ENCODE results near the gene AKT1. TPM values are rescaled to one million over a fixed set of nuclear protein-coding genes. Genes with fewer than 3 reads are reported as not detected.
"Not testable (repeated sequence)": the region's sequence is repeated elsewhere in the genome, so short reads cannot be mapped to it uniquely, and the experiment has no call there.

Gene AKT1
- total and polyA plus RNA-seq, 12 donors = 95.7 to 152 (median 137) TPM

DNA sequence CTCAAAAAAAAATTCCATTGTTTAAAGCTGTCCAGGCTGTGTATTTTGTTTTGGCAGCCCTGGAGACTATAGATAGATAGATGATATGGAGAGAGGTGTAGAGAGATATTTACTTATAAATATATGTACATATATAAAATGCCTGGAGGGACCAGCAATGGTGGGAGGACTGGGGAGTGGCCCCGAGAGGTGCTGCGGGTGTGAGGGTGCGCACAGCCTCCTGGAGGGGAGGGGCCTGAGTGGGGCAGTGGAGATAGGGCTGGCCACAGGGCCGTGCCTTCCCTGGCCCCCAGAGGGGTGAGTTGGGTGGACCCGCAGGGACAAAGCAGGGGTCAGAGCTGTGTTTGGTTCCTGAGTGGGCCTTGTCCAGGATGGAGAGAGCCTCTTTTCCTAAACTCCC is 65.1 kb downstream of the AKT1 start:
- Histone ChIP-seq H3K4me3 (no peak overlapping the region), H3K27me3 (no peaks in the 10 kb centered on the region), H3K36me3 (no peaks in the 10 kb centered on the region), H3K9me3 (no peaks in the 10 kb centered on the region), H3K4me1 (peaks cover 36 to 91% (median 56%) of the 10 kb centered on the region in 9 donors), H3K27ac (peak overlapping the region in 2 of 10 donors; percentile 44 to 52)
- TF ChIP-seq, protein P1, sequence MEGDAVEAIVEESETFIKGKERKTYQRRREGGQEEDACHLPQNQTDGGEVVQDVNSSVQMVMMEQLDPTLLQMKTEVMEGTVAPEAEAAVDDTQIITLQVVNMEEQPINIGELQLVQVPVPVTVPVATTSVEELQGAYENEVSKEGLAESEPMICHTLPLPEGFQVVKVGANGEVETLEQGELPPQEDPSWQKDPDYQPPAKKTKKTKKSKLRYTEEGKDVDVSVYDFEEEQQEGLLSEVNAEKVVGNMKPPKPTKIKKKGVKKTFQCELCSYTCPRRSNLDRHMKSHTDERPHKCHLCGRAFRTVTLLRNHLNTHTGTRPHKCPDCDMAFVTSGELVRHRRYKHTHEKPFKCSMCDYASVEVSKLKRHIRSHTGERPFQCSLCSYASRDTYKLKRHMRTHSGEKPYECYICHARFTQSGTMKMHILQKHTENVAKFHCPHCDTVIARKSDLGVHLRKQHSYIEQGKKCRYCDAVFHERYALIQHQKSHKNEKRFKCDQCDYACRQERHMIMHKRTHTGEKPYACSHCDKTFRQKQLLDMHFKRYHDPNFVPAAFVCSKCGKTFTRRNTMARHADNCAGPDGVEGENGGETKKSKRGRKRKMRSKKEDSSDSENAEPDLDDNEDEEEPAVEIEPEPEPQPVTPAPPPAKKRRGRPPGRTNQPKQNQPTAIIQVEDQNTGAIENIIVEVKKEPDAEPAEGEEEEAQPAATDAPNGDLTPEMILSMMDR (IDR thresholded peaks at IDR 0.05) = no peak
- WGBS, 2 donors = 67 to 70% methylated on average over 5 of the region's 5 CpGs
- no peak for ATAC-seq
- intact Hi-C loops (cut with DNase I) = no loop called here
- no peak for DNase-seq

DNA sequence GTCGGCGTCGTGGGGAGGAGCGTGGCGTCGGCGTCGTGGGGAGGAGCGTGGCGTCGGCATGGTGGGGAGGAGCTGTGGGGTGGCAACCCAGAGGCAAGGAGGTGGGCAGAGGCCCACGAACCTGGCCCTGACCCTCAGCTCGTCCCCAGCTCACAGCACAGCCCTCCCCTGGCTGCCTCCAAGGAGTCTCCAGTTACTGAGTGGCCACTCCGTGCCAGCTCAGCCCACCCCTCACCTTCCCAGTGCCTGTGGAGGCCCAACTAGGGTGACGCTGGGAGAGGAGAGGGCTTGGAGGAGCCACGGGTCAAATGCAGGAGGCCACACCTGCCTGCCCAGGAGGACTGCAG is 65.7 kb downstream of the AKT1 start:
- DNase-seq (no peak), ATAC-seq (no peak)
- WGBS, 2 donors = 75 to 89% methylated on average over 12 to 16 of the region's 16 CpGs
- H3K36me3 ChIP-seq = no peaks in the 10 kb centered on the region
- no peaks in the 10 kb centered on the region for H3K27me3 ChIP-seq
- H3K4me1 ChIP-seq = peaks cover 36 to 91% (median 56%) of the 10 kb centered on the region in 9 donors
- TF ChIP-seq, protein P1 (IDR thresholded peaks at IDR 0.05) = no peak
- no peaks in the 10 kb centered on the region for H3K9me3 ChIP-seq
- H3K4me3 ChIP-seq = no peak overlapping the region
- peak overlapping the region in 1 of 10 donors; percentile 44 for H3K27ac ChIP-seq
- intact Hi-C loops (cut with DNase I) = loop anchor here in 3 of 10 donors (10.0 kb wide), 1 partner anchor 145 kb away; no protein-coding TSS in a partner anchor

DNA sequence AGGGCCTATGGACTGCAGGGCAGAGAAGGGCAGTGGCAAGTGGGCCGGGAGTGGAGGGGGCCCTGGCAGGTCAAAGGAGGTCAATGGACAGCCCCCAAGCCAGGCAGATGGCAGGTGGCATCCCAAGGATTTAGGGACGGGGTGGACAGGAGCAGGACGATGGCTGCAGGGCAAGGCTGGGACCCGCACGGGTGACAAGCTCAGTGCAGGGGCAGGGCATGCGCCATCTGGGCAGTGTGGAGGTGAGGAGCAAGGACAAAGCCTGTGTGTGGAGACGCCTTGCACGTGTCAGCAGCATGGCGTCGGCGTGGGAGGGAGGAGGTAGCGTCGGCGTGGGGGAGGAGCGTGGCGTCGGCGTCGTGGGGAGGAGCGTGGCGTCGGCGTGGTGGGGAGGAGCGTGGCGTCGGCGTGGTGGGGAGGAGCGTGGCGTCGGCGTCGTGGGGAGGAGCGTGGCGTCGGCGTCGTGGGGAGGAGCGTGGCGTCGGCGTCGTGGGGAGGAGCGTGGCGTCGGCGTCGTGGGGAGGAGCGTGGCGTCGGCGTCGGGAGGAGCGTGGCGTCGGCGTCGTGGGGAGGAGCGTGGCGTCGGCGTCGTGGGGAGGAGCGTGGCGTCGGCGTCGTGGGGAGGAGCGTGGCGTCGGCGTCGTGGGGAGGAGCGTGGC is 66.2 kb downstream of the AKT1 start:
- 94 to 97% methylated on average over 33 to 70 of the region's 73 CpGs for WGBS, 2 donors
- H3K27ac ChIP-seq, H3K4me3 ChIP-seq, DNase-seq, H3K27me3 ChIP-seq, H3K36me3 ChIP-seq, H3K9me3 ChIP-seq, ATAC-seq: not testable (repeated sequence)
- intact Hi-C loops (cut with DNase I) = loop anchor here in 3 of 10 donors (10.0 kb wide), 1 partner anchor 145 kb away; no protein-coding TSS in a partner anchor
- H3K4me1 ChIP-seq = peaks cover 31 to 91% (median 54%) of the 10 kb centered on the region in 9 donors

DNA sequence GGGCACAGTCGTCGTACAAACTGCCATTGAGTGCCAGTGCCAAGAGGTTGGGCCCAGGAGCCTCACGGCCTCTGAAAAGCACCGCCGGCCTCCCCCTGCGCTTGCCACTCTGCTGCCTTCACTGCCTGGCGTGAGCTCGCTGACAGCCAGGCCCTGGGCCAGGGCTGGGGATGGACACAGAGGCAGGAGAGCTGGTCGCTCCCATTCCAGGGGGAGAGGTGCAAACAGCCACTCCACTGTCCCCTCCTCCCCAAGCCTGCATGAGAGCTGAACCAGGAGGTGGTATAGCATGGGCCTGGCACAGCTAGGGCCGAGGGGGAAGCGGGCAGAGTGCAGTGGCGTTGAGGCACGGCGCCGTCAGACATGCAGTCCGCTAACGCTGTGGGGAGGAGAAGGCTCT is 66.9 kb downstream of the AKT1 start:
- no peaks in the 10 kb centered on the region for H3K27me3 ChIP-seq
- ATAC-seq = no peak
- intact Hi-C loops (cut with DNase I) = loop anchor here in 3 of 10 donors (10.0 kb wide), 1 partner anchor 144 kb away; no protein-coding TSS in a partner anchor
- peak overlapping the region in 1 of 10 donors; percentile 15 for H3K27ac ChIP-seq
- DNase-seq = no peak
- no peak overlapping the region for H3K4me3 ChIP-seq
- H3K36me3 ChIP-seq = no peaks in the 10 kb centered on the region
- H3K4me1 ChIP-seq = peaks cover 26 to 87% (median 50%) of the 10 kb centered on the region in 9 donors
- no peaks in the 10 kb centered on the region for H3K9me3 ChIP-seq
- 85 to 86% methylated on average over 17 of the region's 17 CpGs for WGBS, 2 donors
- TF ChIP-seq, protein P1 (IDR thresholded peaks at IDR 0.05) = no peak

Data from heart right ventricle (tissue), 16 donors.